ENCODE data around the gene DNAI7. TPM values are rescaled to one million over a fixed set of nuclear protein-coding genes. Genes with fewer than 3 reads are reported as not detected.

The DNAI7 gene
- polyA plus RNA-seq, 1 of the 3 experiments (the other 2 are of a cell fraction) = 0.30 TPM

DNA sequence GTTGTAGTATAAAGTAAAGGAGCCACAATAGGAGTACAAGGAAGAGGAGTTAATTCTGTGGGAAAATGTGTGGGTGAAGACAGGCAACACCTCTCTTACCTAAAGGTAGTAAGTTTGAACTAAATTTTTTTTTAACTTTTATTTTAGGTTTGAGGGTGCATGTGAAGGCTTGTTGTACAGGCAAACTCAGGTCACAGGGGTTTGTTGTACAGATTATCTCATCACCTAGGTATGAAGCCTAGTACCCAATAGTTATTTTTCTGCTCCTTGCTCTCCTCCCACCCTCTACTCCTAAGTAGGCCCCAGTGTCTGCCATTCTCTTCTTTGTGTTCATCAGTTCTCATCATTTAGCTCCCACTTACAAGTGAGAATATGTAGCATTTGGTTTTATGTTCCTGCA, 70.5 kb downstream of the DNAI7 start:
- Histone ChIP-seq H3K4me1 (ENCODE audit: control insufficient read depth in 1 of 2, insufficient read depth in 2 of 2, low read depth in 1 of 2, low read length in 1 of 2) (0 out of 4 replicates have a peak, but pooled peaks cover 0 to 6% of the 10 kb centered on the region in 2 experiments), H3K4me2 (no peak overlapping the region), H2AFZ (ENCODE audit: low read depth) (no peak overlapping the region), H3F3A (replicated peaks; ENCODE audit: insufficient read depth) (peaks cover 10% of the 10 kb centered on the region), H3K27me3 (ENCODE audit: insufficient read depth) (no peaks in the 10 kb centered on the region), H3K9ac (no peak overlapping the region), H3K27ac (ENCODE audit: low read depth in 2 of 2, low read length in 1 of 2) (no peak overlapping the region), H4K20me1 (ENCODE audit: insufficient read depth) (no peaks in the 10 kb centered on the region), H3K36me3 (replicated peaks in 1 of 2; ENCODE audit: control insufficient read depth in 1 of 2, insufficient read depth in 2 of 2, low read length in 1 of 2) (no peaks in the 10 kb centered on the region), H3K9me2 (no peaks in the 10 kb centered on the region), H3K79me2 (ENCODE audit: insufficient read depth) (no peaks in the 10 kb centered on the region), H3K4me3 (ENCODE audit: low read depth in 2 of 2, low read length in 1 of 2) (no peak overlapping the region), H3K9me3 (no peaks in the 10 kb centered on the region)
- DNase-seq = no peak
- CTCF ChIA-PET = interaction anchor here (0.7 to 7.0 kb wide), 2 partner anchors 29 to 132 kb away, joined by 3 to 45 read pairs; no protein-coding TSS in a partner anchor
- no peak for TF ChIP-seq FOXJ3 (CRISPR knock-in tag; IDR thresholded peaks at IDR 0.05)
- TF ChIP-seq, protein P1, sequence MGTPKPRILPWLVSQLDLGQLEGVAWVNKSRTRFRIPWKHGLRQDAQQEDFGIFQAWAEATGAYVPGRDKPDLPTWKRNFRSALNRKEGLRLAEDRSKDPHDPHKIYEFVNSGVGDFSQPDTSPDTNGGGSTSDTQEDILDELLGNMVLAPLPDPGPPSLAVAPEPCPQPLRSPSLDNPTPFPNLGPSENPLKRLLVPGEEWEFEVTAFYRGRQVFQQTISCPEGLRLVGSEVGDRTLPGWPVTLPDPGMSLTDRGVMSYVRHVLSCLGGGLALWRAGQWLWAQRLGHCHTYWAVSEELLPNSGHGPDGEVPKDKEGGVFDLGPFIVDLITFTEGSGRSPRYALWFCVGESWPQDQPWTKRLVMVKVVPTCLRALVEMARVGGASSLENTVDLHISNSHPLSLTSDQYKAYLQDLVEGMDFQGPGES (IDR thresholded peaks at IDR 0.05; ENCODE audit: low read depth, low read length) = no peak
- no peak for TF ChIP-seq SMC3 (IDR thresholded peaks at IDR 0.05; ENCODE audit: low read depth, low read length)
- TF ChIP-seq POLR2AphosphoS5 (IDR thresholded peaks at IDR 0.05; ENCODE audit: low read depth, low read length) = no peak
- TF ChIP-seq NRF1 (IDR thresholded peaks at IDR 0.05; ENCODE audit: low read depth, low read length) = no peak
- TF ChIP-seq RXRA (IDR thresholded peaks at IDR 0.05; ENCODE audit: borderline replicate concordance, low read depth) = no peak
- TF ChIP-seq NFIC (IDR thresholded peaks at IDR 0.05; ENCODE audit: borderline replicate concordance) = no peak
- no peak for TF ChIP-seq FOSL2 (IDR thresholded peaks at IDR 0.05; ENCODE audit: borderline replicate concordance, low read depth)
- TF ChIP-seq, protein P2, sequence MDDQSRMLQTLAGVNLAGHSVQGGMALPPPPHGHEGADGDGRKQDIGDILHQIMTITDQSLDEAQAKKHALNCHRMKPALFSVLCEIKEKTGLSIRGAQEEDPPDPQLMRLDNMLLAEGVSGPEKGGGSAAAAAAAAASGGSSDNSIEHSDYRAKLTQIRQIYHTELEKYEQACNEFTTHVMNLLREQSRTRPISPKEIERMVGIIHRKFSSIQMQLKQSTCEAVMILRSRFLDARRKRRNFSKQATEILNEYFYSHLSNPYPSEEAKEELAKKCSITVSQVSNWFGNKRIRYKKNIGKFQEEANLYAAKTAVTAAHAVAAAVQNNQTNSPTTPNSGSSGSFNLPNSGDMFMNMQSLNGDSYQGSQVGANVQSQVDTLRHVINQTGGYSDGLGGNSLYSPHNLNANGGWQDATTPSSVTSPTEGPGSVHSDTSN (IDR thresholded peaks at IDR 0.05) = no peak
- TF ChIP-seq EP300 (IDR thresholded peaks at IDR 0.05; ENCODE audit: borderline replicate concordance in 1 of 2, low read depth in 1 of 2, low read length in 1 of 2) = no peak
- TF ChIP-seq RCOR1 (IDR thresholded peaks at IDR 0.05; ENCODE audit: low read length) = no peak
- TF ChIP-seq, protein P3, sequence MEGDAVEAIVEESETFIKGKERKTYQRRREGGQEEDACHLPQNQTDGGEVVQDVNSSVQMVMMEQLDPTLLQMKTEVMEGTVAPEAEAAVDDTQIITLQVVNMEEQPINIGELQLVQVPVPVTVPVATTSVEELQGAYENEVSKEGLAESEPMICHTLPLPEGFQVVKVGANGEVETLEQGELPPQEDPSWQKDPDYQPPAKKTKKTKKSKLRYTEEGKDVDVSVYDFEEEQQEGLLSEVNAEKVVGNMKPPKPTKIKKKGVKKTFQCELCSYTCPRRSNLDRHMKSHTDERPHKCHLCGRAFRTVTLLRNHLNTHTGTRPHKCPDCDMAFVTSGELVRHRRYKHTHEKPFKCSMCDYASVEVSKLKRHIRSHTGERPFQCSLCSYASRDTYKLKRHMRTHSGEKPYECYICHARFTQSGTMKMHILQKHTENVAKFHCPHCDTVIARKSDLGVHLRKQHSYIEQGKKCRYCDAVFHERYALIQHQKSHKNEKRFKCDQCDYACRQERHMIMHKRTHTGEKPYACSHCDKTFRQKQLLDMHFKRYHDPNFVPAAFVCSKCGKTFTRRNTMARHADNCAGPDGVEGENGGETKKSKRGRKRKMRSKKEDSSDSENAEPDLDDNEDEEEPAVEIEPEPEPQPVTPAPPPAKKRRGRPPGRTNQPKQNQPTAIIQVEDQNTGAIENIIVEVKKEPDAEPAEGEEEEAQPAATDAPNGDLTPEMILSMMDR (IDR thresholded peaks at IDR 0.05) = no peak
- TF ChIP-seq, protein P4, sequence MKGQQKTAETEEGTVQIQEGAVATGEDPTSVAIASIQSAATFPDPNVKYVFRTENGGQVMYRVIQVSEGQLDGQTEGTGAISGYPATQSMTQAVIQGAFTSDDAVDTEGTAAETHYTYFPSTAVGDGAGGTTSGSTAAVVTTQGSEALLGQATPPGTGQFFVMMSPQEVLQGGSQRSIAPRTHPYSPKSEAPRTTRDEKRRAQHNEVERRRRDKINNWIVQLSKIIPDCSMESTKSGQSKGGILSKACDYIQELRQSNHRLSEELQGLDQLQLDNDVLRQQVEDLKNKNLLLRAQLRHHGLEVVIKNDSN (IDR thresholded peaks at IDR 0.05; ENCODE audit: borderline replicate concordance, low read depth) = no peak
- no peak for TF ChIP-seq YY1 (IDR thresholded peaks at IDR 0.05; ENCODE audit: low read depth)
- no peak for TF ChIP-seq TAF1 (IDR thresholded peaks at IDR 0.05; ENCODE audit: borderline replicate concordance, low read depth, low read length)
- no peak for TF ChIP-seq EZH2phosphoT487 (IDR thresholded peaks at IDR 0.05; ENCODE audit: borderline replicate concordance, low read depth)
- no peak for TF ChIP-seq GABPA (IDR thresholded peaks at IDR 0.05; ENCODE audit: low read depth)
- POLR2A ChIA-PET = no interaction called here

All from SK-N-SH (cell line).